Measurements from ENCODE around the gene TRIP11. TPM values are rescaled to one million over a fixed set of nuclear protein-coding genes. Genes with fewer than 3 reads are reported as not detected.

Gene TRIP11
- total RNA-seq, 2 experiments from 2014 or later: 15.1 to 44.4 TPM

DNA sequence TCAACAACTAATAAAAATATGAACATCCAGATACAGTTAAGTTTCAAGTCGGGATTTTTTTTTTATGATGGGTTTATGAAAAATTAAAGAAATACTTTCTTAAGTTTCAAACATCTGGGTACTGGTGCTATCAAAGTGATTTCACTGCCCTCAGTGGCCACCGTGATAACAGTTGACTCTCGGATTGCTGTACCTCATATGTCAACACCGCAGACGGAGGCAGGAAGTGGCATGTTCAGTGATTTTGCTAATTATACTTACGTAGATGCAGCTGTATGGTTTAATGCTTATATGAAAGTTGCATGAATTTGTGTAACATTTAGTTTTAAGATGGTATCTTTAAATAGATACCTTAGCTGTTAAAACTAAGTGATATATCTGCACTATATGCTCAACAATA, 71.6 kb downstream of the TRIP11 start:
- 0 out of 2 replicates have a peak, but pooled peaks cover 3% of the 10 kb centered on the region for H3K9me2 ChIP-seq (ENCODE audit: insufficient read depth, low read length)
- DNase-seq (ENCODE audit: low spot score): no peak
- no peak overlapping the region for H2AFZ ChIP-seq (ENCODE audit: low read length)
- H4K20me1 ChIP-seq (ENCODE audit: insufficient read depth, low read length): no peaks in the 10 kb centered on the region
- no peaks in the 10 kb centered on the region for H3K79me2 ChIP-seq (ENCODE audit: insufficient read depth, low read depth, low read length)
- no peak for TF ChIP-seq EZH2phosphoT487 (IDR thresholded peaks at IDR 0.05; ENCODE audit: borderline replicate concordance, low read depth, low read length)
- TF ChIP-seq, protein P1, sequence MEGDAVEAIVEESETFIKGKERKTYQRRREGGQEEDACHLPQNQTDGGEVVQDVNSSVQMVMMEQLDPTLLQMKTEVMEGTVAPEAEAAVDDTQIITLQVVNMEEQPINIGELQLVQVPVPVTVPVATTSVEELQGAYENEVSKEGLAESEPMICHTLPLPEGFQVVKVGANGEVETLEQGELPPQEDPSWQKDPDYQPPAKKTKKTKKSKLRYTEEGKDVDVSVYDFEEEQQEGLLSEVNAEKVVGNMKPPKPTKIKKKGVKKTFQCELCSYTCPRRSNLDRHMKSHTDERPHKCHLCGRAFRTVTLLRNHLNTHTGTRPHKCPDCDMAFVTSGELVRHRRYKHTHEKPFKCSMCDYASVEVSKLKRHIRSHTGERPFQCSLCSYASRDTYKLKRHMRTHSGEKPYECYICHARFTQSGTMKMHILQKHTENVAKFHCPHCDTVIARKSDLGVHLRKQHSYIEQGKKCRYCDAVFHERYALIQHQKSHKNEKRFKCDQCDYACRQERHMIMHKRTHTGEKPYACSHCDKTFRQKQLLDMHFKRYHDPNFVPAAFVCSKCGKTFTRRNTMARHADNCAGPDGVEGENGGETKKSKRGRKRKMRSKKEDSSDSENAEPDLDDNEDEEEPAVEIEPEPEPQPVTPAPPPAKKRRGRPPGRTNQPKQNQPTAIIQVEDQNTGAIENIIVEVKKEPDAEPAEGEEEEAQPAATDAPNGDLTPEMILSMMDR (conservative IDR thresholded peaks at IDR 0.05; ENCODE audit: low read length): no peak
- no peaks in the 10 kb centered on the region for H3K4me1 ChIP-seq (ENCODE audit: insufficient read depth, low read length, poor library complexity, severe bottlenecking)
- peaks cover 59% of the 10 kb centered on the region for H3K36me3 ChIP-seq (ENCODE audit: insufficient read depth, low read length)
- H3K9me3 ChIP-seq (ENCODE audit: low read length): no peaks in the 10 kb centered on the region
- H3K4me2 ChIP-seq (ENCODE audit: low read length): no peak overlapping the region
- no TSS peak for BruUV-seq (replicated peaks)
- H3K27ac ChIP-seq (ENCODE audit: low read depth, low read length, poor library complexity, severe bottlenecking): no peak overlapping the region
- ChIA-PET CTCF (ENCODE audit: unreplicated experiment) (no interaction called here), POLR2A (no interaction called here)
- H3K4me3 ChIP-seq (ENCODE audit: low read depth, low read length, poor library complexity, severe bottlenecking): no peak overlapping the region
- intact Hi-C loops (cut with micrococcal nuclease; ENCODE audit: unreplicated experiment): no loop called here

DNA sequence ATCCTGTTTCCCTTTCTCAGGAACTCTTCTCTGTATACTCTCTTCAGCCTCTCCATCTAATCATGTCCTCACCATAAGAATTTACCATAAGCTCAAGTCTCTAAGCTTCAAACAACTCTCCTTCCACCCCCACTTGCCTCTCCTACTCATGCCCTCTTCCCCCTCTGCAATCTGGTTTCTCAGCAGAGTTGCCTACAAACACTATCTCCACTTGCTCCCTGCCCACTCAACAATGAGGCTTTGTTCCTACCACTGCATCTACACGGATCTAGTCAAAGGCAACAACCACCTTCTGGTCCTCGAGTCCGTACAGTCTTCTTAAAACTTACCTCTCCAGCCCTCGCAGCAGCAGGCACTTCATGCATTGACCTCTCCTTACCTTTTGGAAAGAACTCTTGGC, 75.1 kb downstream of the TRIP11 start:
- no peak for DNase-seq (ENCODE audit: low spot score)
- Histone ChIP-seq H3K4me2 (ENCODE audit: low read length) (no peak overlapping the region), H4K20me1 (ENCODE audit: insufficient read depth, low read length) (no peaks in the 10 kb centered on the region), H3K9me2 (ENCODE audit: insufficient read depth, low read length) (0 out of 2 replicates have a peak, but pooled peaks cover 3% of the 10 kb centered on the region), H3K36me3 (ENCODE audit: insufficient read depth, low read length) (peaks cover 29% of the 10 kb centered on the region), H3K27ac (ENCODE audit: low read depth, low read length, poor library complexity, severe bottlenecking) (no peak overlapping the region), H3K4me3 (ENCODE audit: low read depth, low read length, poor library complexity, severe bottlenecking) (no peak overlapping the region), H3K79me2 (ENCODE audit: insufficient read depth, low read depth, low read length) (no peaks in the 10 kb centered on the region), H3K4me1 (ENCODE audit: insufficient read depth, low read length, poor library complexity, severe bottlenecking) (no peaks in the 10 kb centered on the region), H3K9me3 (ENCODE audit: low read length) (no peaks in the 10 kb centered on the region), H2AFZ (ENCODE audit: low read length) (no peak overlapping the region)
- no peak for TF ChIP-seq EZH2phosphoT487 (IDR thresholded peaks at IDR 0.05; ENCODE audit: borderline replicate concordance, low read depth, low read length)
- TF ChIP-seq, protein P1 (conservative IDR thresholded peaks at IDR 0.05; ENCODE audit: low read length): no peak
- BruUV-seq (replicated peaks): no TSS peak
- intact Hi-C loops (cut with micrococcal nuclease; ENCODE audit: unreplicated experiment): no loop called here
- CTCF ChIA-PET (ENCODE audit: unreplicated experiment): no interaction called here
- POLR2A ChIA-PET: interaction anchor here (1.2 kb wide), 1 partner anchor 11 kb away, joined by 6 read pairs; no protein-coding TSS in a partner anchor

DNA sequence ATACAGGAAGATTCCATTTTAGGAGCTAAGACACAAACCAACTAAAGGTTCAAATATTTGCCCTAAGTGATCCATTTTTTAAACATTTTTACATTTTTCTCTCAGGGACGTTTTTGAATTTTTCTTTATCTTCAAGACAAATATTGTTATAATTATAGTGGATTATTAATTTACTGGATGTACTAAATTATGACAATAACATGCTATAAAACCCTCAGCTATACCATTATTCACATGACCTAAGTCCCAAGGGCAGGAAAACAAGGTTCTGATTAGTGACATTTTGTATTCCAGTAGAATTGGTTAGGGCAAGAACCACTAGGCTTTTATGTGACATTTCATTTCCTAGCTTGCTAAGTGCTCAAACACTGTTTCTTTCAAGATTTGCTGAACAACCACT, 75.8 kb downstream of the TRIP11 start:
- 0 out of 2 replicates have a peak, but pooled peaks cover 3% of the 10 kb centered on the region for H3K9me2 ChIP-seq (ENCODE audit: insufficient read depth, low read length)
- no peak for DNase-seq (ENCODE audit: low spot score)
- H2AFZ ChIP-seq (ENCODE audit: low read length): no peak overlapping the region
- H3K4me1 ChIP-seq (ENCODE audit: insufficient read depth, low read length, poor library complexity, severe bottlenecking): no peaks in the 10 kb centered on the region
- TF ChIP-seq, protein P1 (conservative IDR thresholded peaks at IDR 0.05; ENCODE audit: low read length): no peak
- TF ChIP-seq EZH2phosphoT487 (IDR thresholded peaks at IDR 0.05; ENCODE audit: borderline replicate concordance, low read depth, low read length): no peak
- no peaks in the 10 kb centered on the region for H3K9me3 ChIP-seq (ENCODE audit: low read length)
- POLR2A ChIA-PET: interaction anchor here (0.6 to 1.2 kb wide), 3 partner anchors 9 to 781 kb away, joined by 3 to 5 read pairs (median 3); no protein-coding TSS in a partner anchor
- BruUV-seq (replicated peaks): no TSS peak
- no peaks in the 10 kb centered on the region for H3K79me2 ChIP-seq (ENCODE audit: insufficient read depth, low read depth, low read length)
- intact Hi-C loops (cut with micrococcal nuclease; ENCODE audit: unreplicated experiment): no loop called here
- H4K20me1 ChIP-seq (ENCODE audit: insufficient read depth, low read length): no peaks in the 10 kb centered on the region
- CTCF ChIA-PET (ENCODE audit: unreplicated experiment): no interaction called here
- H3K27ac ChIP-seq (ENCODE audit: low read depth, low read length, poor library complexity, severe bottlenecking): no peak overlapping the region
- no peak overlapping the region for H3K4me2 ChIP-seq (ENCODE audit: low read length)
- H3K4me3 ChIP-seq (ENCODE audit: low read depth, low read length, poor library complexity, severe bottlenecking): no peak overlapping the region
- H3K36me3 ChIP-seq (ENCODE audit: insufficient read depth, low read length): peaks cover 22% of the 10 kb centered on the region

Measured in OCI-LY7 (cell line).